GM21381 (cell line): ENCODE results near the gene SLC1A4.
A peak's percentile ranks its signal among the peaks of the same experiment; 100 is the strongest.
"Not testable (repeated sequence)": the region's sequence is repeated elsewhere in the genome, so short reads cannot be mapped to it uniquely, and the experiment has no call there.

ENCODE experiments used
- ATAC-seq: cut with Tn5 transposase; IDR thresholded peaks from one replicate; pipeline ENCODE4 v1.9.1; 2021; ENCODE audit warnings: mild to moderate bottlenecking, moderate library complexity; ENCODE audit not compliant: unreplicated experiment

SLC1A4 gene

GRCh38 chr2:64990876-64991275 lies 1.7 kb downstream of the SLC1A4 start:
- no peak for ATAC-seq

DNA sequence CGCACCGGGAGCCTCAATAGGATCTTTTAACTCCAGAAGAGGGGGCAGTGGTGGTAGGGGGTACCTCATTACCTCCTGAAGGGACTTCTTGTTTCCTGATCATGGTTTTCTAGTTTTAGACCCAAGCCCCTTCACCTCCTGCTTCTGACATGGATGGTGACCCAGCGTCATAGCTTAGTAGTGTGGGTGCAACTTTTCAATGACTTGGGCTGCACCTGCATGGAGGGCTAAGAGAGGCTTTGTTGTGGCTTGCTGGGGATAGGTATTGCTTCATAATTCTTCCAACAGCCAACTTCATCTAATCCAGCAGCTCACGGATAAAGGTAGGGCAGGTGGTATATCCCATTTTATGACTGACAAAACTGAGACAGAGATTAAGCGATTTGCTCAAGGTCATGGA lies 3.0 kb downstream of the SLC1A4 start:
- no peak for ATAC-seq

DNA sequence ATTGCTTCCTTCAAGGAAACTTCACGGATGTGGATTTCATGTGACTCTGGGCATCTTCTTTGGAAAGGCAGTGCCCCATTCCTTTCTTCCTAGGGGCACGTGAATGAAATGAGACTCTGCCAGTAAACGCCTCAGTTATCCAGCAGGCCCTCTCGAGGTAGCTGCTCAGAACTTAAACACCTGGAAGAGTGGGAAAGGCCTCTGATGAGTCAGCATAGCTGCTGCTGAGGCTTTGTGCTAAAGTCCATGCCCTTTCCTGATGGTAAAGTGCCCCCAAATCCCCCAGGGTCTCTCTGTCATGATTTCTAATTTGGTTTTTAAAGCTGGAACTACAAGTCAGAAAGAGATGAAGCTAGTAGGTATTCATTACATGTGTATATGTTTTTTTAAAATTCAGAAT lies 3.8 kb downstream of the SLC1A4 start:
- ATAC-seq = no peak

- ATAC-seq = no peak
Observed at GRCh38 chr2:64995041-64995440, 5.8 kb downstream of the SLC1A4 start.

GRCh38 chr2:64996871-64997307 lies 7.7 kb downstream of the SLC1A4 start:
- no peak for ATAC-seq

DNA sequence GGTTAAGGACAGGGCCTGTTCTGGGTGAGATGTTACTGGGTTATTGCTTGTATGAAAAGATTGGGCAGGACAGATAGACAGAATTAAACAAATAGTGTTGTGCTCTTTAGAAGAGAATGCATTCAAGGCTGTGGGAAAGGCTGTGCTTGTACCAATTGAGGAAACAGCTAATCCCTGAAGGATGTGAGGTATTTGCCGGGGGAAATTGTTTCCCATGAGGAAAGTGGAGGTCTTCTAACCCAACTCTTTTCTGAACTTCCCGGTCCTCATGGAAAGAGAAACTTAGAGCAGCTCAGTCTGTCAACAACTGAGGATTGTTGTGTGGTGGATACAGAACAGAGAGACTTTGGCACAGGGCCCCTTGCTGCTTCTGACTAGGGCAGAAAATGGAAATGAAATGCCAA lies 9.5 kb downstream of the SLC1A4 start:
- ATAC-seq = no peak

GRCh38 chr2:64999754-65000153 lies 10.6 kb downstream of the SLC1A4 start:
- ATAC-seq = no peak

DNA sequence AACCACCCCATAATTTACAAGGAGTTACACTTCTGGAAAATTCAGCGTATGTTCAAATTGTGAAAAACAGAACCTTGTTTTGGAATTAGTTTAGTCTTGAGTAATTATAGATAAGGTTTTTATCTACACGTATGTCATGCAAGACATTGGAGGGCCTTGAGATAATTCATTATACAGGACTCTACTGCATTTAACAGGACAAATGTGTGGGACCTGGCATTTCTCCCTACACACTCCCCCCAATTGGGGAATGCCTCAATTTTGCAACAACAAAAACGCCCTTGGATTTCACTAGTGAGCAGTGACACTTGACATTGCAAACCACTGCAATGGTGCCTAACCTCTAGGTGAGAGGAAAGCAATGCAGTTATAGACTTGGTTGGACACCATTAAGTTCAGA lies 11.4 kb downstream of the SLC1A4 start:
- ATAC-seq = no peak

DNA sequence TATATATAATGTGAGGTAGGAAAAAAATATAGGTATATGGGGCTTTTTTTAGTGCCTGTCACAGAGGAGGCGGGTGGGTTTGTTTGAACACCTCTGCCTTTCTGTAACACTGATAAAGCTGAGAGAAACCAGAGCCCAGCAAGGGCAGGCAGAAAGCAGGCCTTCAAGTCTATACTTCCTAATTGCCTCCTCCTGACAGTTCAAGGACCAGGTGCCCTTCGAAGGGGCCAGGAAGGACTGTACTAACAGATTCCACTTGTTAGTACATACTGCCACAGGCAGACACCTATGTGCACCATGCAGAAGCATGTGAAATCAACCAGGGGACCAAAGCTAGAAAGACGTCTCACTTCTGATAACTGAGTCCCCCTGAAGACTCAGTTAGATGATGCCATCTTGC lies 13.8 kb downstream of the SLC1A4 start:
- no peak for ATAC-seq

DNA sequence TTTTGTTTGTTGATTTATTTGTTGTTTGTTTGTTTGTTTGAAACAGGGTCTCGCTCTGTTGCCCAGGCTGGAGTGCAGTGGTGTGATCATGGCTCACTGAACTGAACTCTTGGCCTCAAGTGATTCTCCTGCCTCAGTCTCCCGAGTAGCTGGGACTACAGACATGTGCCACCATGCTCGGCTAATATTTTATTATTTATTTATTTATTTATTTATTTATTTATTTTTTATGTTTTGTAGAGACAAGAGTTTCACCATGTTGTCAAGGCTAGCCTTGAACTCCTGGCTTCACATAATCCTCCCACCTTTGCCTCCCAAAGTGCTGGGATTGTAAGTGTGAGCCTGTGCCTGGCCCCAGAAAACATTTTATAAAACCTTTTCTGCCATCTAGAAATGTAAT lies 15.0 kb downstream of the SLC1A4 start:
- ATAC-seq = not testable (repeated sequence)

DNA sequence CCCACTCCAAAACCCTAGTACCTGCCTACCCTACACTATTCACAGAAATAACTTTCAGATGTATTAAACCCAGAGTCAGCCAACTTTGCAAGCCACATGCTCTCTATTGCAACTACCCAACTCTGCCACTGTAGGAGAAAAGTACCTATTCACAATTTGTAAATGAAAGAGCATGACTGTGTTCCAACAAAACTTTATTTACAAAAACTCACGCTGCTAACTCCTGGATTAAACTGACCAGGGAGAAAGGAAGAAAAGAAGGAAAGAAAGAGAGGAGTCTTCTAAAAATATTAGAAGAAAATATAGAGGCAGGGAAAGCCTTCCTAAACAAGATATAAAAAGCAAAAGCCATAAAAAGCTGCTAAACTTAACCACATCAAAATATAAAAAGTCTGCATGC lies 24.6 kb downstream of the SLC1A4 start:
- ATAC-seq = no peak

DNA sequence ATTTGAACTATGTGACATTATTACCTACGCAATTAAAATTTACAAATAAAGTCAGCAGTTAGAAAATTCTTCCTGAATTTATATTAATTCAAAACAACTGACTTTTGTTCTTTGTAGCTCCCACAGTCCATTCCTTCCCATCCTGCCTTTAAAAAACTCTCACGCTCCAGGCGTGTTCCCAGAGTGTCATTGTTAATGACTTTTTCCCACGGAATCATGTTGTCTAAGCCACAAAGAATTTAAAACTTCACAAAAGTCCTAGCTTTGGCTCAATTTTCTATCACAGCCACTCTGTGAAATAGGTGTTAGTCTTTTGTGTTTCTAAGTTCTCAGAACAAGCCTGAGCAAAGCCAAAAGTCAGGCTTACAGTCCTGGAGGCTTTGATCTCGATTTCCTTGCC lies 26.5 kb downstream of the SLC1A4 start:
- no peak for ATAC-seq

DNA sequence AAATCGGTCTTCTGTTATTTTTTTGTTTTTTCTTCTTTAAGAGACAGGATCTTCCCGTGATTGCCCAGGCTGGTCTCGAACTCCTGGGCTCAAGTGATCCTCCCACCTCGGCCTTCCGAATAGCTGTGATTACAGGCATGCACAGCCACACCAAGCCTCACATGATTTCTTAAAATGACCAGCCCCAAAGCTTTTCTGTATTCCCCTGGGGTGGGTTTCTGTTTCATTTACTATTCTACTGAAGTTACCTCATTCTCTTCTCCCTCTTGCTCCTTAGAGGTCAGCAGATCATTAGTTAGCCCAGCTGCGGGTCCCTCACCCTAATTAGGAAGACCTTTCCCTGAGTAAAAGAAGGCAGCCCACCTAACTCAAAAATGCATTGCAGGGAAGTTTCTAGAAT lies 27.6 kb downstream of the SLC1A4 start:
- ATAC-seq = peak; percentile 66

DNA sequence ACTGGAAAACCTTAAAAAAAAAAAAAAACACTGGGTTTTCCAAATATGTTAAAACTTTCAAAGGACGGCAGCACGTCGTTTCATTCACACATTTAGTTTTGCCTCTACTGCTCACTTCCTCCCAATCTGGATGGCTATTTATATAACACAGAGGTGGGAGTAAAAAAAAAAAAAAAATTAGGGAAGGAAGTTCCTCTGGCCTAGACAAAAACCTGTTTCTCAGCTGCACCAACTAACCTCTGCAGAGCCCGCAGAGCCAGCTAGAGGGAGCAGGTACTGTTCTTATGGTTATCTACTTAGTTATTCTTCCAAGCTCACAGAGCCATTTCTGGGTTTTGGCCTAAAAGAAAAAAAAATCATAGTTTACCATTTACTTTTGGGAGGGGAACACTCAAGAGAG lies 28.1 kb downstream of the SLC1A4 start:
- no peak for ATAC-seq

- ATAC-seq = no peak
Observed at GRCh38 chr2:65018141-65018582, 29.0 kb downstream of the SLC1A4 start.

DNA sequence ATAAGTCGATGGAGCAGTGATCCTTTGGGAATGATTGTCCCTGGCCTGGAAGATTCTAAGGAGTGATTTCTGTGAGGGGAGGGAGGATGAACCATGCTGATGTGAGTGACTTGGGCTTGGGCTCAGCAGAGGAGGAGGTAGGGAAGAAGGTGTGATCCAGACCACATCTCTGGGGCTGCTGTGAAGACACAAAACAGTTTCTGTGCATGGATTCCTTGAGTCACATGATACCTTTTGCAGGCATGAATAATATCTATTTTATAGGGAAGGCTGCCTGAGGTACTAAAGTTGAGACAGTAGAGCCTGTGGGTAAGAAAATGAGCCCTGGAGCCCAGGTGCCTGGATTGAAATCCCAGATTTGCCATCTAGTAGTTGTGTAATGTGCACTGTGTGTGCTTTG lies 29.8 kb downstream of the SLC1A4 start:
- ATAC-seq = no peak

GRCh38 chr2:65019675-65020195 lies 30.5 kb downstream of the SLC1A4 start:
- no peak for ATAC-seq

- ATAC-seq = not testable (repeated sequence)
Observed at GRCh38 chr2:65020251-65020650, 31.1 kb downstream of the SLC1A4 start.

DNA sequence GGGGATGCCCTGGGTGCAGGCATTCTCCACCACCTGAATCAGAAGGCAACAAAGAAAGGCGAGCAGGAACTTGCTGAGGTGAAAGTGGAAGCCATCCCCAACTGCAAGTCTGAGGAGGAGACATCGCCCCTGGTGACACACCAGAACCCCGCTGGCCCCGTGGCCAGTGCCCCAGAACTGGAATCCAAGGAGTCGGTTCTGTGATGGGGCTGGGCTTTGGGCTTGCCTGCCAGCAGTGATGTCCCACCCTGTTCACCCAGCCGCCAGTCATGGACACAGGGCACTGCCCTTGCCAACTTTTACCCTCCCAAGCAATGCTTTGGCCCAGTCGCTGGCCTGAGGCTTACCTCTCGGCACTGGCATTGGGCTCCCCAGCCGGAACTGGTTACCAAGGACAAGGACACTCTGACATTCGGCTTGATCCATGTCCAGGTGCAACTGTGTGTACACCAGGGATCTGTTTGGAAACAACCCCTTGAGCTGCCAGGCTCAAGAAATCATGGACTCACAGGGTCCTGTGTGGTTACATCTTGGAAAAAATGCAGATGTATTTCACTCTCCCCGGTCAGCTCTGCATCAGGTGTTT lies 31.8 kb downstream of the SLC1A4 start:
- ATAC-seq = no peak

GRCh38 chr2:65021709-65022108 lies 32.5 kb downstream of the SLC1A4 start:
- ATAC-seq = no peak

DNA sequence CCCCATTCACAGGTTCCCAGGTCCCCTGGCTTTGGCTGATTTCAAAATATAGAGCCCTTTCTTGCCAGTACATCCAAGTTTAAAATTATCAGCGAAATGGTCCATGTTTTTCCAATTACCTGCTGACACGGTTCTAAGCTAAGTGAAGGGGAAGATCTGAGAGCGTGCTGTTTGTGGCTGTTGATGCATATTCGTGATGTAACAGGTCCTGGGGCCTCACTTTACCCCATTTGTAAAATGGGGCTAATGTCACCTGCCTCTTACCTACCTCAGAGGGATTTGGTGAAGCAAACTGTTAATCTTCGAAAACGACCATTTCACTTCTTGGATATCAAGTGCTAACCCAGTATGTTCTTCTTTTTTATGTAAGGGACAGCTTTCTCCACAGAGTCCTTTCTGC lies 33.0 kb downstream of the SLC1A4 start:
- ATAC-seq = no peak

GRCh38 chr2:65023742-65024141 lies 34.5 kb downstream of the SLC1A4 start:
- no peak for ATAC-seq

DNA sequence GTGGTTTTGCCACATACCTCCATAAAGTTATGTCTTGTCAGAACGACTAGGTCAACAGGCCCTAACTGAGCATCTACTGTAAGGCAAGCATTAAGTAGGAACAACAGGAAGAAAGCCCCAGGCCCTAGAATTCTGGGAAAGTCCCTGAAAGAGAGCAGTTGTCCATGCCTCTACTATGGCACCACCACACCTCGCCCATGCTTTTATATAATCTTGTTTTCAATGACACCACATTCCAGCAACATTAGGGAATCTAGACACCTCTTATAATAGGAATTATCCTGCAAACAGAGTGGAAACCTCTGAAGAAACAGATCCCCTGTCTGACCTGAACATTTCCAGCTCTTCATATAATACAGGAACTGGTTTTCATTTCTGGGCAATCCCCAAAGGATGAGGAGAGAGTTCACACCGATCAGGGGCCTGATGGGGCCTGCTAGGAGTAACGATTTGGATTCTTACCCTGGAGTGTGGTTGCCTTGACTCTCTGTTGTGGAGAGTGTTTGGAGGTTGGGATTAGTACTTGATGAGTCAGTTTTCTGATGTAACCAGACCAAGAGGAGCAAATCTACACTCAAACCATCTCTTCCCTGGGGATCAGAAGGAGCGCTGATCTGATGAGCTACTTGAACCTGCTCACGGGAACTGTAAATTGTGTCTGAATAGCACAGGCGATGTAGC lies 35.1 kb downstream of the SLC1A4 start:
- no peak for ATAC-seq
